GM12892 (cell line): Measurements from ENCODE around the gene GBF1.

Experiments used
- POLR2A ChIP-seq: IDR thresholded peaks from 2 replicates; pipeline ENCODE4 v1.6.1; 2011; ENCODE audit warnings: low read depth, low read length, control low read depth
- POLR2AphosphoS5 ChIP-seq: IDR thresholded peaks from 2 replicates; pipeline ENCODE4 v1.6.1; 2011; ENCODE audit warnings: low read depth, low read length, control low read depth
- TAF1 ChIP-seq: IDR thresholded peaks from 2 replicates; pipeline ENCODE4 v1.6.1; 2011; ENCODE audit warnings: low read depth, mild to moderate bottlenecking, control low read depth, low read length, borderline replicate concordance

DNA sequence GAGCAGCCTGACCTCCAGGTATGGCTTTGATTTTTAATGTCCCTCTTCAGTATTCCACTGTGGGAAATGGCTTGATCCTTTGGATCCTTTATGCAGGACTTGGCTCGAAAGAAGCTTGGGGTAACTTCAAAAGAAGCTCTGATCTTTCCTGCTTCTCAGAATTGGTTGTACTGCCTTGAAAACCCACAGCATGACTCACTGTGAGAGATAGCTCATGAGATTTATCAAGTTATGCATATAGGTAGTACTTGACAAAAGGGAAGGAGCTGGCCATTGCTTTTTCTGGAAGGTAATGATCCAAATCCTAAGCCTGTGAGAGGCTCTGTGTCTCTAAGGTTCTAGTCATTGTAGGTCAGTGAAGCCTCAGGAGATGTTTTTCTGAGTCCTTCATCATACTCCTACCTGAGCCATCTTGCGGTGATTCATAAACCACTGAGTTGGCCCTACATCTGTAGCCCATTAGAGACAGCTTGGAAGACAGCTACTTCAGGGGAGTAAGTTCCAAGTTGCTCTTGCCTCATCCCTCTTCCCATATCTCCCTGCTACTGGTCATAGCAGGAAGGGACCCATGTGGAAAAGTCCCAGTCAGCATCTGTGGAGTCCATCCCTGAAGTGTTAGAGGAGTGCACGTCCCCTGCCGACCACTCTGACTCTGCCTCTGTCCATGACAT is 113.5 kb downstream of the GBF1 start:
- TF ChIP-seq POLR2A = no peak
- TF ChIP-seq POLR2AphosphoS5 = no peak
- no peak for TF ChIP-seq TAF1
